CD4-positive, alpha-beta T cell (primary cell): Measurements from ENCODE around the gene ACAP2. TPM values are rescaled to one million over a fixed set of nuclear protein-coding genes. Genes with fewer than 3 reads are reported as not detected.

Experiments
- ATAC-seq: fragments of 200-7000 bp; cut with Tn5 transposase; one replicate; pipeline ENCODE4 v1.10.0; 2022; ENCODE audit warnings: mild to moderate bottlenecking; ENCODE audit not compliant: poor library complexity
- CTCF ChIA-PET: fragments of 350-600 bp; sonication (Branson Sonifier 250); formaldehyde crosslinking; loops from one replicate; lab custom pipeline; 2021; ENCODE audit warnings: antibody characterized with exemption, inconsistent platforms; lab: Charles Lee
- POLR2A ChIA-PET: fragments of 350-600 bp; sonication (Branson Sonifier 250); formaldehyde crosslinking; loops from one replicate; lab custom pipeline; 2021; ENCODE audit warnings: antibody characterized with exemption, inconsistent platforms; lab: Charles Lee
- DNase-seq, 14 experiments: peaks; one replicate each; pipeline ENCODE4 v3.0.0-alpha.2; 2013 to 2020; ENCODE audit warnings: mixed read lengths in 2 of 14
- H3K27ac ChIP-seq, 2 donors: one replicate each; pipeline versions ENCODE4 v1.5.1 to v1.7.0; 2013; ENCODE audit warnings: low read length in 2 of 2, low read depth in 1 of 2, mild to moderate bottlenecking in 1 of 2
- H3K27me3 ChIP-seq, 2 experiments: 1 replicate in 1 of 2; 2 replicates in 1 of 2; pipeline versions ENCODE4 v1.6.1 to v1.7.0; 2013; ENCODE audit warnings: low read length in 2 of 2, control low read depth in 1 of 2, mild to moderate bottlenecking in 1 of 2, moderate library complexity in 1 of 2; ENCODE audit not compliant: insufficient read depth in 2 of 2, control insufficient read depth in 1 of 2
- H3K36me3 ChIP-seq: one replicate; pipeline ENCODE4 v1.6.1; 2013; ENCODE audit warnings: low read length, control low read depth; ENCODE audit not compliant: insufficient read depth
- H3K4me1 ChIP-seq: one replicate; pipeline ENCODE4 v1.6.1; 2013; ENCODE audit warnings: low read length, control low read depth; ENCODE audit not compliant: insufficient read depth
- H3K4me3 ChIP-seq: one replicate; pipeline ENCODE4 v1.5.1; 2013; ENCODE audit warnings: mild to moderate bottlenecking, low read length, moderate library complexity
- H3K9me3 ChIP-seq, 2 experiments: 1 replicate in 1 of 2; 2 replicates in 1 of 2; pipeline versions ENCODE4 v1.6.1 to v1.7.0; 2013; ENCODE audit warnings: low read length in 2 of 2, mild to moderate bottlenecking in 2 of 2, control low read depth in 1 of 2, moderate library complexity in 1 of 2; ENCODE audit not compliant: control insufficient read depth in 1 of 2, insufficient read depth in 1 of 2
- H3K27ac Mint-ChIP-seq: one replicate; pipeline ENCODE4 v1.8.0; 2020; ENCODE audit warnings: mixed read lengths
- H3K27me3 Mint-ChIP-seq: one replicate; pipeline ENCODE4 v1.8.0; 2021; ENCODE audit warnings: mixed read lengths
- H3K36me3 Mint-ChIP-seq: one replicate; pipeline ENCODE4 v1.8.0; 2021; ENCODE audit warnings: low read depth, mixed read lengths
- H3K4me1 Mint-ChIP-seq: one replicate; pipeline ENCODE4 v1.8.0; 2021; ENCODE audit warnings: low read depth, mixed read lengths
- H3K4me3 Mint-ChIP-seq: one replicate; pipeline ENCODE4 v1.8.0; 2020; ENCODE audit warnings: mild to moderate bottlenecking, mixed read lengths
- H3K9me3 Mint-ChIP-seq: one replicate; pipeline ENCODE4 v1.8.0; 2020; ENCODE audit warnings: mixed read lengths
- intact Hi-C, 2 experiments: fragments of 100-400 bp; cut with DNase I in 1 of 2; cut with micrococcal nuclease in 1 of 2; formaldehyde crosslinking; loops; one replicate each; pipeline versions ENCODE4 v1.15.1 to v1.9.0; 2023 to 2025; cut with DNase I, micrococcal nuclease
- total RNA-seq, 174 experiments: library from RNA in 2 of 174; stranded (reverse) in 2 of 174; gene quantifications; one replicate each; pipeline ENCODE4 v1.2.3 and lab custom pipeline; 2021 to 2026
- TF ChIP-seq, protein P1 (sequence below): fragments of 200-600 bp; IDR thresholded peaks from one replicate; pipeline ENCODE4 v1.8.0; 2022; ENCODE audit warnings: antibody characterized with exemption, mild to moderate bottlenecking

ACAP2 gene
- total RNA-seq, 2 experiments from 2014 or later = 50.7 to 51.4 TPM

DNA sequence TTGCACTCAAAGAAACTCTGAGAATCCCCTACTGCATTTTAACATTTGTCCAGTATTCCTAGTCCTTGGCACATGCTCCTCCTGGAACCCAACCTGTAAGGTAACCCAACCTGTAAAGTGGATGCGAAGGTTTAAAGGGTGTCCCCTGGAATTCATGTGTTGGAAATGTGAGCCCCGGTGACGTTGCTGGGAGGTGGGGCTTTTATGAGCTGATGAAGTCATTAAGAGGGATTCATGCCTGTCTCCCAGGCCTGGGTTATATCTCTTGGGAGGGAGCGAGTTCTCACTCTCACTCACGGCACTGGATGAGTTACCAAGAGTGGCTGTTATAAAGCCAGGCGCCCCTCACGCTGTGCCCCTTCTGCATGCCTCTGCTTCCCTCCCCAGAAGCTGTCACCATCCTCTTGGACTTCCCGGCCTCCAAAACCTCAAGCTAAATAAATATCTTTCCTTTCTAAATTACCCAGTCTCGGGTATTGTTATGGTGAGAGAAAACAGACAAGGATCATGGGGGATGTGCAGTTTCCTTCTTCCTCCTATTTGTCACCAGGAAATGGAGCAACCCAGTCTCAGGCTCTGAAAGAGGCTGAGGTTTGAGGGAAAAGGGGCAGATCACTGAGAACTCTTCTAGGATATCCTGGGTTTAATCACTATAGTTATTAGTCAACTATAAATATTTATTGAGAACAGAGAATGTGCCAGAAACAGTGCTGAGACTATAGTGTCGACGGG lies 179.5 kb downstream of the ACAP2 start:
- H3K4me3 ChIP-seq = no peak overlapping the region
- H3K4me3 Mint-ChIP-seq = peak overlapping the region; percentile 13
- peaks cover 18% of the 10 kb centered on the region for H3K4me1 Mint-ChIP-seq
- peaks cover 29% of the 10 kb centered on the region for H3K4me1 ChIP-seq
- POLR2A ChIA-PET = interaction anchor here (1.4 kb wide), 1 partner anchor 591 kb away, joined by 3 read pairs; the partner anchor contains the start of gene LSG1
- peaks cover 4% of the 10 kb centered on the region for H3K36me3 Mint-ChIP-seq
- CTCF ChIA-PET = interaction anchor here (1.1 to 8.4 kb wide), 2 partner anchors 7 to 581 kb away, joined by 3 to 62 read pairs; partner anchors contain the start of gene XXYLT1
- intact Hi-C loops = loop anchor here (5.0 to 10.0 kb wide), 3 partner anchors 491 to 779 kb away; partner anchors contain the start of gene ATP13A3 (in 2 of the 2)
- DNase-seq (no peak), ATAC-seq (no peak)
- no peak overlapping the region for H3K27ac ChIP-seq
- H3K27me3 Mint-ChIP-seq = no peaks in the 10 kb centered on the region
- peaks cover 5% of the 10 kb centered on the region for H3K36me3 ChIP-seq
- H3K9me3 ChIP-seq = no peaks in the 10 kb centered on the region
- TF ChIP-seq, protein P1, sequence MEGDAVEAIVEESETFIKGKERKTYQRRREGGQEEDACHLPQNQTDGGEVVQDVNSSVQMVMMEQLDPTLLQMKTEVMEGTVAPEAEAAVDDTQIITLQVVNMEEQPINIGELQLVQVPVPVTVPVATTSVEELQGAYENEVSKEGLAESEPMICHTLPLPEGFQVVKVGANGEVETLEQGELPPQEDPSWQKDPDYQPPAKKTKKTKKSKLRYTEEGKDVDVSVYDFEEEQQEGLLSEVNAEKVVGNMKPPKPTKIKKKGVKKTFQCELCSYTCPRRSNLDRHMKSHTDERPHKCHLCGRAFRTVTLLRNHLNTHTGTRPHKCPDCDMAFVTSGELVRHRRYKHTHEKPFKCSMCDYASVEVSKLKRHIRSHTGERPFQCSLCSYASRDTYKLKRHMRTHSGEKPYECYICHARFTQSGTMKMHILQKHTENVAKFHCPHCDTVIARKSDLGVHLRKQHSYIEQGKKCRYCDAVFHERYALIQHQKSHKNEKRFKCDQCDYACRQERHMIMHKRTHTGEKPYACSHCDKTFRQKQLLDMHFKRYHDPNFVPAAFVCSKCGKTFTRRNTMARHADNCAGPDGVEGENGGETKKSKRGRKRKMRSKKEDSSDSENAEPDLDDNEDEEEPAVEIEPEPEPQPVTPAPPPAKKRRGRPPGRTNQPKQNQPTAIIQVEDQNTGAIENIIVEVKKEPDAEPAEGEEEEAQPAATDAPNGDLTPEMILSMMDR = no peak
- no peaks in the 10 kb centered on the region for H3K27me3 ChIP-seq
- H3K27ac Mint-ChIP-seq = no peak overlapping the region
- no peaks in the 10 kb centered on the region for H3K9me3 Mint-ChIP-seq

DNA sequence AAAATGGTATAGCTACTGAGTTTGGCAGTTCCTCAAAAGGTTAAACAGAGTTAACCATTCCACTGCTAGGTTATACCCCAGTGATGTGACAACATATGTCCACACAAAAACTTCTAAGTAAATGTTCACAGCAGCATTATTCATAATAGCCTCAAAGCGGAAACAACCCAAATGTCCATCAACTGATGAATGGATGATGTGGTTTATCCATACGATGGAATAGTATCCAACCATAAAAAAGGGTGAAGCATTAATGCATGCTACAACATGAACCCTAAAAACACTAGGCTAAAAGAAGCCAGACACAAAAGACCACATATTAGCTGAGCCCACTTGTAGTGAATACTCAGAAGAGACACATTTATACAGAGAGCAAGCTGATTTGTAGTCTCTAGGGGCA lies 180.9 kb downstream of the ACAP2 start:
- Mint-ChIP-seq H3K9me3 (no peaks in the 10 kb centered on the region), H3K4me1 (peaks cover 22% of the 10 kb centered on the region), H3K27ac (no peak overlapping the region), H3K36me3 (peaks cover 4% of the 10 kb centered on the region), H3K27me3 (no peaks in the 10 kb centered on the region), H3K4me3 (peak overlapping the region; percentile 4)
- DNase-seq = no peak
- ChIA-PET POLR2A (interaction anchor here (0.7 to 1.4 kb wide), 4 partner anchors 8 to 590 kb away, joined by 3 read pairs; partner anchors contain the start of genes LSG1 and XXYLT1), CTCF (interaction anchor here (1.1 to 8.4 kb wide), 3 partner anchors 9 to 591 kb away, joined by 3 to 62 read pairs (median 3); partner anchors contain the start of gene XXYLT1)
- peaks cover 35% of the 10 kb centered on the region for H3K4me1 ChIP-seq
- H3K36me3 ChIP-seq = peaks cover 2% of the 10 kb centered on the region
- TF ChIP-seq, protein P1 = no peak
- no peak overlapping the region for H3K4me3 ChIP-seq
- ATAC-seq = no peak
- no peaks in the 10 kb centered on the region for H3K9me3 ChIP-seq
- intact Hi-C loops = loop anchor here (5.0 to 10.0 kb wide), 3 partner anchors 490 to 777 kb away; partner anchors contain the start of gene ATP13A3 (in 2 of the 2)
- H3K27me3 ChIP-seq = no peaks in the 10 kb centered on the region
- no peak overlapping the region for H3K27ac ChIP-seq

DNA sequence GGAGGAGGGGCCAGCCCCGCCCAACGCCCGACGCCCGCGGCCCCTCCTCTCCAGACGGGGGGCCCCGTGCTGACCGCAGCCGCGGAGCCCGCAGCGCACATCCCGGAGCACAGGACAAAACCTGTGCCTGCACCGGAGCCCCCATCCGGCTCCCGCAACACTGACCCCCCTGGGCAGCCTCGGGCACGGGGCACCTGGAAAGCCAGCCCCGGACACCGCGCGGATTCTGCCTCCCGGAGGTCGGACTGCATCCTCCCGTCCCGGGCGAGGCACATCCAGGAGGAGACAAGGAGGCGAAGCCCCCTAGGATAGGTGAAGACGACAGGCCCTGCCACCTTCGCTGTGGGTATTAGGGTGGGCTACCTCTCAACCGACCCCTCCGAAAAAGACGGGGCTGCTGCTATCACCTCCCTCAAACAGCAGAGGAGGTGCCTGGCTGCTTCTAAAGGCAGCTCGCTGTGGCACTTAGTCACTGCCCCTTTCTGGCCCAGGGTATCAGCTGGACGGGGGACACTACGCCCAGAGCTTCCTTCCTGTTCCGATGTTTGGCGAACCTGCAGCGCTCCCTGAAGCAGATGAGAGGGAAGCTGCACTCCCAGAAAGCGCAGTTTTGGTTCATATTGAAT lies 182.4 kb downstream of the ACAP2 start:
- TF ChIP-seq, protein P1 = peak; percentile 13
- Histone ChIP-seq H3K9me3 (no peaks in the 10 kb centered on the region), H3K27me3 (no peaks in the 10 kb centered on the region), H3K4me1 (peaks cover 35% of the 10 kb centered on the region), H3K36me3 (no peaks in the 10 kb centered on the region), H3K27ac (peak overlapping the region in 1 of 2 donors; percentile 75), H3K4me3 (peak overlapping the region; percentile 92)
- Mint-ChIP-seq H3K4me1 (peaks cover 22% of the 10 kb centered on the region), H3K4me3 (peak overlapping the region; percentile 86), H3K27me3 (no peaks in the 10 kb centered on the region), H3K36me3 (peaks cover 1% of the 10 kb centered on the region), H3K27ac (peak overlapping the region; percentile 66), H3K9me3 (no peaks in the 10 kb centered on the region)
- ATAC-seq (peak; percentile 6), DNase-seq (peak in 6 of 14 experiments; percentile 19 to 69 (median 40))
- ChIA-PET POLR2A (interaction anchor here (1.0 to 1.8 kb wide), 4 partner anchors 10 to 588 kb away, joined by 3 to 20 read pairs (median 8); partner anchors contain the start of genes LSG1 and XXYLT1), CTCF (interaction anchor here (0.9 to 8.4 kb wide), 4 partner anchors 10 to 589 kb away, joined by 4 to 62 read pairs (median 14); partner anchors contain the start of genes LSG1 and XXYLT1)
- intact Hi-C loops = loop anchor here (1.0 to 10.0 kb wide), 6 partner anchors 11 to 776 kb away; partner anchors contain the start of genes ATP13A3 (in 2 of the 2), LSG1 (in 1 of the 2) and XXYLT1 (in 1 of the 2)
